Measurements from ENCODE around the gene PKIB. TPM values are rescaled to one million over a fixed set of nuclear protein-coding genes. Genes with fewer than 3 reads are reported as not detected.
"Not testable (repeated sequence)": the region's sequence is repeated elsewhere in the genome, so short reads cannot be mapped to it uniquely, and the experiment has no call there.

PKIB gene
- total RNA-seq, 1 donor from 2014 or later = 48.1 TPM

DNA sequence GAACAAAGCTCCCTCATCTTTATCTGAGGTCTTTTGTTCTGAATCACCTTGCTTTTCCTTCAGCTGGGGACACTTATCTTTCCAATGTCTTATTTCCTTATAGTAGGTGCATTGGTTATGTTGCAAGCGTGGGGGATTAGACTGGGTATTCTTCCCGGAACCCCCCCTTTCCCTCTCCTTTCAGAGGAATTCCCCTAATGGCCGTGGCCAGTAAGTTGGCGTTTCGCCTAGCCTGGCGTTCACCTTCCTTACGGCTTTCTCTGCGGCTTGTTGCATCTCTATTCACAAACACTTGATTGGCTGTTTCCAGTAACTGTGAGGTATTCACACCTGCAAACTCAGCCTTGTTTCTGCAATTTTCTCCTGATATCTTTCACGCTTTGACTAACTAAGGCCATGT lies 136.5 kb downstream of the PKIB start:
- TF ChIP-seq, protein P1, sequence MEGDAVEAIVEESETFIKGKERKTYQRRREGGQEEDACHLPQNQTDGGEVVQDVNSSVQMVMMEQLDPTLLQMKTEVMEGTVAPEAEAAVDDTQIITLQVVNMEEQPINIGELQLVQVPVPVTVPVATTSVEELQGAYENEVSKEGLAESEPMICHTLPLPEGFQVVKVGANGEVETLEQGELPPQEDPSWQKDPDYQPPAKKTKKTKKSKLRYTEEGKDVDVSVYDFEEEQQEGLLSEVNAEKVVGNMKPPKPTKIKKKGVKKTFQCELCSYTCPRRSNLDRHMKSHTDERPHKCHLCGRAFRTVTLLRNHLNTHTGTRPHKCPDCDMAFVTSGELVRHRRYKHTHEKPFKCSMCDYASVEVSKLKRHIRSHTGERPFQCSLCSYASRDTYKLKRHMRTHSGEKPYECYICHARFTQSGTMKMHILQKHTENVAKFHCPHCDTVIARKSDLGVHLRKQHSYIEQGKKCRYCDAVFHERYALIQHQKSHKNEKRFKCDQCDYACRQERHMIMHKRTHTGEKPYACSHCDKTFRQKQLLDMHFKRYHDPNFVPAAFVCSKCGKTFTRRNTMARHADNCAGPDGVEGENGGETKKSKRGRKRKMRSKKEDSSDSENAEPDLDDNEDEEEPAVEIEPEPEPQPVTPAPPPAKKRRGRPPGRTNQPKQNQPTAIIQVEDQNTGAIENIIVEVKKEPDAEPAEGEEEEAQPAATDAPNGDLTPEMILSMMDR (IDR thresholded peaks at IDR 0.05; ENCODE audit: partially characterized antibody, unreplicated experiment) = no peak

DNA sequence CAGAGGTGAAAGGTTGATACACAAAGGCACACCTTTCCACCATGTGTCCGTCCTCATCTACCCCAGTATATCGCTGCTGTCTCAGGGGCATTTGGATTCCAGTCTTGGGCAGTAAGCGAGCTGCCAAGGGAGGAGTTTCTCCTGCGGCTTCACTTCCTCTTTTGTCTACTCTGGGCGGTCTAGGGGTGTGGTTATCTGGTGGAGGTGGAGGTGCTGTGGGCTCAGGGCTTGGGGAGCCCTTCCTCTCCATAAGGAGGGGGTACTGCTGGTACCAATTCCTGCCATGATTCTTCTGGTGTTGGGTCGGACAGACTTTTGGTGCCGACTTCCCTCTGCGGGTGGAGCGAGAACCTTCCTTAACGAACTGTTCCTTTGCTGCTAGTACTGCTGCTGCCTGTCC lies 137.4 kb downstream of the PKIB start:
- peaks cover 6% of the 10 kb centered on the region for H3K4me1 Mint-ChIP-seq (ENCODE audit: low read depth, unreplicated experiment)
- no peaks in the 10 kb centered on the region for H3K9me3 Mint-ChIP-seq (ENCODE audit: unreplicated experiment)
- H3K36me3 Mint-ChIP-seq (ENCODE audit: unreplicated experiment) = peaks cover 4% of the 10 kb centered on the region
- no peak overlapping the region for H3K27ac Mint-ChIP-seq (ENCODE audit: unreplicated experiment)
- no peak overlapping the region for H3K4me3 Mint-ChIP-seq (ENCODE audit: unreplicated experiment)
- DNase-seq = no peak
- H3K27me3 Mint-ChIP-seq (ENCODE audit: unreplicated experiment) = no peaks in the 10 kb centered on the region
- TF ChIP-seq, protein P1 (IDR thresholded peaks at IDR 0.05; ENCODE audit: partially characterized antibody, unreplicated experiment) = no peak

More for the DNA sequence above, 136.5 kb downstream of the PKIB start:
- peaks cover 4% of the 10 kb centered on the region for H3K36me3 Mint-ChIP-seq (ENCODE audit: unreplicated experiment)
- peaks cover 6% of the 10 kb centered on the region for H3K4me1 Mint-ChIP-seq (ENCODE audit: low read depth, unreplicated experiment)
- H3K27ac Mint-ChIP-seq (ENCODE audit: unreplicated experiment) = no peak overlapping the region
- H3K9me3 Mint-ChIP-seq (ENCODE audit: unreplicated experiment) = no peaks in the 10 kb centered on the region
- no peaks in the 10 kb centered on the region for H3K27me3 Mint-ChIP-seq (ENCODE audit: unreplicated experiment)
- DNase-seq = no peak
- no peak overlapping the region for H3K4me3 Mint-ChIP-seq (ENCODE audit: unreplicated experiment)

DNA sequence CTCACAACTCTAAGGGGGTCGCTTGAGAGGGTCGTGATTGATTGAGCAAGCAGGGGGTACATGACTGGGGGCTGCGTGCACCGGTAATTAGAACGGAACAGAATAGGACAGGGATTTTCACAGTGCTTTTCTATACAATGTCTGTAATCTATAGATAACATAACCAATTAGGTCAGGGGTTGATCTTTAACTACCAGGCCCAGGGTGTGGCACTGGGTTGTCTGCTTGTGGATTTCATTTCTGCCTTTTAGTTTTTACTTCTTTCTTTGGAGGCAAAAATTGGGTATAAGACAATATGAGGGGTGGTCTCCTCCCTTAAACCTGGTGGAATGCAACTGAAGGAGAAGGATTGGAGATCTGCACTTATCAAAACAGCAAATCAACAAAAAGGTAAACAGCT lies 138.7 kb downstream of the PKIB start:
- not testable (repeated sequence) for H3K9me3 Mint-ChIP-seq (ENCODE audit: unreplicated experiment); H3K4me3 Mint-ChIP-seq (ENCODE audit: unreplicated experiment); H3K36me3 Mint-ChIP-seq (ENCODE audit: unreplicated experiment); H3K27me3 Mint-ChIP-seq (ENCODE audit: unreplicated experiment); DNase-seq; H3K4me1 Mint-ChIP-seq (ENCODE audit: low read depth, unreplicated experiment); H3K27ac Mint-ChIP-seq (ENCODE audit: unreplicated experiment)

DNA sequence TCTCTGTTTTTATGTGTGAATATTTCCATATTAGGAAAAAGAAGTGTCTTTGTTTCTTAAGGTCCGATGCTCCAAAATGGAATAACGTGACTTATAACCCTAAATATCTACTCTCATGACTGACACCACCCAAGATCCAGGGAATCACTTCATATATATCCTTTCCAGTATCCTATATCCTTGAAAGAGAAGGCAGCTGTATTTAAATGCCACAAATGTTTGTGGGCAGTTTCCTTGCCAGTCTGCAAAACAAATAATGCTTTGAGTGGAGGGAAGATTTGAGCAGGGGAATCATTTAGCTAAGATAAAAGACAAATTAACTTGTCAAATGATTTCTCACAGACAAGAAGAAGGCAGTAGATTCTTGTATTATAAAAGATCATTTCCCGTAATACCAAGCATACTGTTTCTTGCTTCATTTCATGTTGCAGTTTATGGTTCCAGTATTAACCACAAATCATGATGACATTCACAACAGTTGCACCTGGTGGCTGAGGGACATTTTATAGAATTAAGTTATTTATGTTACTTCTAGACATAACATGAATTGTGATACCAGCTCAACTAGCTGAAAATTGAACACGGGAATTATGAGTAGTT lies 139.3 kb downstream of the PKIB start:
- no peak for DNase-seq
- TF ChIP-seq, protein P1 (IDR thresholded peaks at IDR 0.05; ENCODE audit: partially characterized antibody, unreplicated experiment) = no peak
- H3K4me1 Mint-ChIP-seq (ENCODE audit: low read depth, unreplicated experiment) = peaks cover 6% of the 10 kb centered on the region
- H3K27ac Mint-ChIP-seq (ENCODE audit: unreplicated experiment) = no peak overlapping the region
- no peaks in the 10 kb centered on the region for H3K27me3 Mint-ChIP-seq (ENCODE audit: unreplicated experiment)
- peaks cover 2% of the 10 kb centered on the region for H3K9me3 Mint-ChIP-seq (ENCODE audit: unreplicated experiment)
- H3K4me3 Mint-ChIP-seq (ENCODE audit: unreplicated experiment) = no peak overlapping the region
- H3K36me3 Mint-ChIP-seq (ENCODE audit: unreplicated experiment) = peaks cover 4% of the 10 kb centered on the region

DNA sequence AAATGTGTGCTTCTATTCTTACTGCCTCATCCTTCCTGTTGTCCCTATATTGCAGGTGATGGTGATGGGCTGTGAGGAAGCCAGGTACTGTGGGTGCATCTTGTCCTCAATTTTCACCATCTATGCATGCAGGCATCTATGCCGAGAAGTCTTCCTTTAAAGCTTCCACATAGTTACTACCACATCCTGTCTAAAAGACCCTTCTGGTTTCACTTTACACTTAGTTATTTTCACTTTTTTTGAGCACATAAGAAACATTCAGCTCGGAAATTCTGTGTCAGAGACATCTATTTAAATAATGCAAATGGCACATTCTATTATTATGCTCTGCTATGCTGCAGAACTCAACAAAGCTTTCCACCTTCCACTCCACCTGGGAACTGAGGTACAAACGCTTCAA lies 141.1 kb downstream of the PKIB start:
- Mint-ChIP-seq H3K9me3 (ENCODE audit: unreplicated experiment) (peaks cover 2% of the 10 kb centered on the region), H3K36me3 (ENCODE audit: unreplicated experiment) (peaks cover 4% of the 10 kb centered on the region), H3K27me3 (ENCODE audit: unreplicated experiment) (no peaks in the 10 kb centered on the region), H3K27ac (ENCODE audit: unreplicated experiment) (no peak overlapping the region), H3K4me1 (ENCODE audit: low read depth, unreplicated experiment) (peaks cover 4% of the 10 kb centered on the region), H3K4me3 (ENCODE audit: unreplicated experiment) (no peak overlapping the region)
- TF ChIP-seq, protein P1 (IDR thresholded peaks at IDR 0.05; ENCODE audit: partially characterized antibody, unreplicated experiment) = no peak
- DNase-seq = no peak

Data from glutamatergic neuron (in vitro differentiated cells).